Retina (tissue), 1 donor: Measurements from ENCODE around the gene ABCB4.
"Not testable (repeated sequence)": the region's sequence is repeated elsewhere in the genome, so short reads cannot be mapped to it uniquely, and the experiment has no call there.

Source experiments
- DNase-seq: peaks from one replicate; pipeline ENCODE4 v3.0.0-alpha.2; 2016

Gene ABCB4

GRCh38 chr7:87474533-87475358 lies 734 bp downstream of the ABCB4 start:
- peak; percentile 52 for DNase-seq

- DNase-seq: no peak
Measured at GRCh38 chr7:87473986-87474385, 1.5 kb downstream of the ABCB4 start.

GRCh38 chr7:87473192-87473591 lies 2.3 kb downstream of the ABCB4 start:
- no peak for DNase-seq

- DNase-seq: no peak
Measured at GRCh38 chr7:87471473-87471872, 4.0 kb downstream of the ABCB4 start.

GRCh38 chr7:87469204-87469603 lies 6.3 kb downstream of the ABCB4 start:
- DNase-seq: not testable (repeated sequence)

GRCh38 chr7:87465534-87465880 lies 10.0 kb downstream of the ABCB4 start:
- DNase-seq: not testable (repeated sequence)

GRCh38 chr7:87464830-87465533 lies 10.5 kb downstream of the ABCB4 start:
- DNase-seq: not testable (repeated sequence)

- DNase-seq: no peak
Measured at GRCh38 chr7:87463982-87464381, 11.5 kb downstream of the ABCB4 start.

GRCh38 chr7:87460444-87460843 lies 15.0 kb downstream of the ABCB4 start:
- not testable (repeated sequence) for DNase-seq

- no peak for DNase-seq
Measured at GRCh38 chr7:87459941-87460340, 15.5 kb downstream of the ABCB4 start.

- DNase-seq: no peak
Measured at GRCh38 chr7:87458148-87458547, 17.3 kb downstream of the ABCB4 start.

GRCh38 chr7:87456247-87456646 lies 19.2 kb downstream of the ABCB4 start:
- no peak for DNase-seq

GRCh38 chr7:87452279-87452678 lies 23.2 kb downstream of the ABCB4 start:
- no peak for DNase-seq

GRCh38 chr7:87451187-87451586 lies 24.3 kb downstream of the ABCB4 start:
- no peak for DNase-seq

- DNase-seq: no peak
Measured at GRCh38 chr7:87450706-87451105, 24.8 kb downstream of the ABCB4 start.

GRCh38 chr7:87448388-87448787 lies 27.1 kb downstream of the ABCB4 start:
- DNase-seq: peak; percentile 55

- no peak for DNase-seq
Measured at GRCh38 chr7:87447116-87447635, 28.3 kb downstream of the ABCB4 start.

GRCh38 chr7:87445897-87446296 lies 29.6 kb downstream of the ABCB4 start:
- DNase-seq: no peak

- DNase-seq: no peak
Measured at GRCh38 chr7:87435546-87435945, 39.9 kb downstream of the ABCB4 start.

GRCh38 chr7:87432536-87432935 lies 42.9 kb downstream of the ABCB4 start:
- no peak for DNase-seq

GRCh38 chr7:87427288-87427687 lies 48.2 kb downstream of the ABCB4 start:
- no peak for DNase-seq

- DNase-seq: no peak
Measured at GRCh38 chr7:87426160-87426559, 49.3 kb downstream of the ABCB4 start.

- DNase-seq: no peak
Measured at GRCh38 chr7:87424075-87424474, 51.4 kb downstream of the ABCB4 start.

- no peak for DNase-seq
Measured at GRCh38 chr7:87420173-87420572, 55.3 kb downstream of the ABCB4 start.
